ENCODE measurements around the gene GPR132. TPM values are rescaled to one million over a fixed set of nuclear protein-coding genes. Genes with fewer than 3 reads are reported as not detected.

GPR132 gene, protein sequence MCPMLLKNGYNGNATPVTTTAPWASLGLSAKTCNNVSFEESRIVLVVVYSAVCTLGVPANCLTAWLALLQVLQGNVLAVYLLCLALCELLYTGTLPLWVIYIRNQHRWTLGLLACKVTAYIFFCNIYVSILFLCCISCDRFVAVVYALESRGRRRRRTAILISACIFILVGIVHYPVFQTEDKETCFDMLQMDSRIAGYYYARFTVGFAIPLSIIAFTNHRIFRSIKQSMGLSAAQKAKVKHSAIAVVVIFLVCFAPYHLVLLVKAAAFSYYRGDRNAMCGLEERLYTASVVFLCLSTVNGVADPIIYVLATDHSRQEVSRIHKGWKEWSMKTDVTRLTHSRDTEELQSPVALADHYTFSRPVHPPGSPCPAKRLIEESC
- total RNA-seq: not detected in 2 replicates

DNA sequence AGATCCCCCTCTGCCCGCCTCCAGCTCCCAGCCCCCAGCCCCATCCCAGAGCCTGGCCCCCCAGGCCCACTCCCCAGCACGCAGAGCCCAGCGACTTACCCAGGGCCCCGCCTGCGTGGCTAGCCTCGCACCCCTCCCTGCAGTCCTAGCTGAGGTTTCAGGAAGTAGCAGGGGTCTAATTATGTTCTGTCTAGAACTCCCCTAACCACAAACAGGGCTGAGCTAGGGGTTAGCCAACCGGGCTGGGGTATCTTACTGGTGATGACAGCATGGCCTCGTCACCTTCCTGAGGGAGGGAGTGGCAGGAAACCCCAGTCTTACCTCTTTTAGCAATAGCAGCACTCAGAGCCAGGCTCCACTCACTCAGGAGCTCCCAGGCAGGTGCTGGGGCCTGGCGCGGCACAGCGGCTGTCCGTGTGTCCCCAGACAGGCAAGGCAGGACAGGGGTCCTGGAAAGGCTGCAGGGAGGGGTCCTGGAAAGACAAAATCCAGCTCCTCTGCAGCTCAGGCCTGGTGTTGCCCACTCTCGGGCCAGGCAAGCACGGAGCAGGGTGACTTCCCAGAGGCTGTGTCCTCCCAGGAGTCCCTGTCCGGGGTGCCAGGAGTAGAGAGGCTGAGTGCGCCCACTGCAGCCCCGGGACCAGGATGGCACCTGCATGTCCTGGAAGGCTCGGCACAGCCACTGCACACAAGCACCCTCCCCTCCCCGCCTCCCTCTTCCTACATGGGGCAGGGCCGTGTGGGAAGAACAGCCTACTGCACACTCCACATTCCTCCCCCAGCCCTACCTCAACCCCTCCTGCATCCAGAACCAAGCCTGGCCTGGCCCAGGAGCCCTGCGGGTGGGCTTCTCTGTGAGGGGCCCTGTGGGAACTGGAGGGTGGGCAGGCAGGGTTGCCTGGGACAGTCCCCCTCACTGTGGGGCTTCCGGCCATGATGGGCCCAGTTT, at the start of gene GPR132:
TSS of gene GPR132 (minus strand) at position 151 of the 949 bp plus-strand sequence. CDS start 10,010 bp downstream, outside the sequence.

DNA sequence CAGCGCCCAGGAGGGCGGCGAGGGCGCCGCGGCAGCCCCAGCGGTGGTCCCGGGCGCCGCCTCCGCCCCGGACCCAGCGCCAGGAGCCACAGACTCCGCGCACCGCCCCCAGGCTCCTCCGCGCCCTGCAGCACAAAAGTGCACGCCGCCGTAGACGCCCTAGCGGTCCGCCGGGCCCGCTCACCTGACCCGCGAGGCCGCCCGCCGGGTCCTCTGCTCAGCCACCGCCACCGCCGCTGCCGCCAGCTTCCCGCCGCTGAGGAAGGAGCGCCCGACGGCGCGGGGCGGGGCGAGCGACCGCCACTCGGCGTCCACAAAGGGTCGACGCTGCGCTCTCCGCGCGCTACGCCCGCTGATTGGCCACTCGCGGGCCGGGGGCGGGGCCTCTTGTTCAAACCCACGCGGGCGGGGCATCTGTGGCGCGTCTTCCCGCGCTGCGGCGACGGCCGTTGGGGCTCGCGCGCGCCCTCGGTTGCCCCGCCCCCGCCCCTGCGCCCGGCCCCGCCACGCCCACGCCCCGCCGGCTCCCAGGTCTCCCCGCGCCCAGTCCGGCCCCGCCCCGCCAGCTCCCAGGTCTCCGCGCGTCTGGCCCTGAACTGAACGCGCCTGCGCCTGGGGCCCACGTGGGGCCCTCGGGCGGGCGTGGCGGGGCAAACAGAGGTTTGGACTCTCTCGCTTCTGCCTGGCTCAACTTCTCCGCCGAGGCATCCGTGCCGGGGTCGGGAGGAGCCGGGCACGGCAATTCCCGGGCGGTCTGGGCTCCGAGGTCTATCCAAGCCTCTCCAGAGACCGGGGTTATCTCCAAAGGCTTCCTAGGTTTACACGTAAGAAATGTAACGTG, 44.2 kb downstream of the GPR132 start, which contains the start of gene CDCA4:
TSS of gene CDCA4 (minus strand) at position 269 of the 841 bp plus-strand sequence. CDS start 9,154 bp downstream, outside the sequence.

Other genes starting within 250 kb of the GPR132 start
- gene CEP170B, start 200.2 kb downstream of the GPR132 start, total RNA-seq: 14.4 and 18.8 TPM in 2 replicates
- gene PLD4, start 140.6 kb downstream of the GPR132 start, total RNA-seq: under 0.01 TPM in 1 of 2 replicates, not detected in the other
- 20.5 and 33.0 TPM in 2 replicates for gene AHNAK2, start 87.1 kb downstream of the GPR132 start, total RNA-seq
- 4.6 and 8.5 TPM in 2 replicates for gene CLBA1, start 79.6 kb downstream of the GPR132 start, total RNA-seq
- 12.4 and 37.6 TPM in 2 replicates for gene CDCA4, start 44.3 kb downstream of the GPR132 start, total RNA-seq
- gene JAG2, start 103.3 kb upstream of the GPR132 start, total RNA-seq: 0.58 and 1.1 TPM in 2 replicates
- gene NUDT14, start 115.9 kb upstream of the GPR132 start, total RNA-seq: 8.2 and 10.4 TPM in 2 replicates
- gene BTBD6, start 183.1 kb upstream of the GPR132 start, total RNA-seq: 40.6 and 60.4 TPM in 2 replicates
- gene BRF1, start 235.6 kb upstream of the GPR132 start, total RNA-seq: 26.5 and 35.9 TPM in 2 replicates
- gene PACS2, start 249.3 kb upstream of the GPR132 start, total RNA-seq: 27.8 and 40.6 TPM in 2 replicates